HL-60 (cell line): ENCODE data around the gene APOE.
A peak's percentile ranks its signal among the peaks of the same experiment; 100 is the strongest.
"Not testable (repeated sequence)": the region's sequence is repeated elsewhere in the genome, so short reads cannot be mapped to it uniquely, and the experiment has no call there.

ENCODE experiments used
- DNase-seq, 2 experiments: peaks; one replicate each; pipeline ENCODE4 v3.0.0-alpha.2; 2010 to 2020; ENCODE audit warnings: low read depth in 1 of 2, low spot score in 1 of 2
- H3K27ac ChIP-seq: fragments of 250-450 bp; sonication (Bioruptor Pico); replicated peaks from 2 replicates; pipeline ENCODE4 v1.5.1; 2020; ENCODE audit warnings: mild to moderate bottlenecking, moderate library complexity
- H3K27me3 ChIP-seq: fragments of 250-450 bp; sonication (Bioruptor Pico); 2 replicates; pipeline ENCODE4 v1.5.1; 2021; ENCODE audit warnings: mild to moderate bottlenecking, moderate library complexity; ENCODE audit not compliant: insufficient read depth, poor library complexity, severe bottlenecking
- H3K4me3 ChIP-seq: replicated peaks from 2 replicates; pipeline ENCODE4 v1.5.1; 2011; ENCODE audit warnings: mild to moderate bottlenecking, control low read depth, low read length; ENCODE audit not compliant: insufficient read depth
- CTCF ChIP-seq: IDR thresholded peaks from one replicate; pipeline ENCODE4 v1.5.1; 2011; ENCODE audit warnings: low read length, control low read depth, inconsistent platforms; ENCODE audit not compliant: insufficient read depth
- GABPA ChIP-seq: IDR thresholded peaks from 2 replicates; pipeline ENCODE4 v1.6.1; 2012; ENCODE audit warnings: low read depth
- POLR2AphosphoS5 ChIP-seq: IDR thresholded peaks from 2 replicates; pipeline ENCODE4 v1.6.1; 2012; ENCODE audit warnings: low read depth
- REST ChIP-seq: IDR thresholded peaks from 2 replicates; pipeline ENCODE4 v1.6.1; 2012; ENCODE audit warnings: low read depth; ENCODE audit not compliant: insufficient replicate concordance
- SPI1 ChIP-seq: IDR thresholded peaks from 2 replicates; pipeline ENCODE4 v1.6.1; 2012; ENCODE audit warnings: low read depth, mild to moderate bottlenecking, borderline replicate concordance

Gene APOE

GRCh38 chr19:44909775-44910174 is 4.2 kb downstream of the APOE start:
- TF ChIP-seq GABPA: no peak
- no peak for TF ChIP-seq POLR2AphosphoS5
- no peak for TF ChIP-seq REST
- TF ChIP-seq CTCF: no peak
- no peak for TF ChIP-seq SPI1
- no peak for DNase-seq
- Histone ChIP-seq H3K27me3 (peaks cover 10% of the 10 kb centered on the region), H3K4me3 (no peak overlapping the region), H3K27ac (no peak overlapping the region)

- not testable (repeated sequence) for H3K27ac ChIP-seq, DNase-seq, H3K4me3 ChIP-seq, H3K27me3 ChIP-seq
Measured at GRCh38 chr19:44911896-44912295, 6.3 kb downstream of the APOE start.

- no peaks in the 10 kb centered on the region for H3K27me3 ChIP-seq
- no peak overlapping the region for H3K4me3 ChIP-seq
- DNase-seq: no peak
- H3K27ac ChIP-seq: no peak overlapping the region
- TF ChIP-seq POLR2AphosphoS5 (no peak), GABPA (no peak), SPI1 (no peak), REST (no peak), CTCF (no peak)
Measured at GRCh38 chr19:44912854-44913253, 7.3 kb downstream of the APOE start.

GRCh38 chr19:44913512-44914432 is 8.2 kb downstream of the APOE start:
- peak; percentile 11; the same call in 1 of the 2 replicates for TF ChIP-seq SPI1
- H3K27me3 ChIP-seq, H3K4me3 ChIP-seq, DNase-seq, H3K27ac ChIP-seq: not testable (repeated sequence)

- not testable (repeated sequence) for H3K27me3 ChIP-seq, H3K27ac ChIP-seq
- peak in 1 of 2 experiments; percentile 77 for DNase-seq
- H3K4me3 ChIP-seq: peak within 1 kb of the TSS; percentile 23
Measured at GRCh38 chr19:44914433-44915206, 9.0 kb downstream of the APOE start, which contains the start of gene APOC1. TSS of gene APOC1 (plus strand) at chr19:44914608. CDS start at chr19:44914892, 284 bp downstream.
